OCI-LY3 (cell line): ENCODE data around the gene PSIP1.

Experiments
- H2AFZ ChIP-seq: fragments of 200-600, 300-600 bp; shearing (Covaris generic); 2 replicates; pipeline ENCODE4 v1.6.0; 2014; ENCODE audit warnings: antibody characterized with exemption, low read depth, low read length
- H3K27ac ChIP-seq: fragments of 200-600, 300-600 bp; sonication (generic); 2 replicates; pipeline ENCODE4 v1.5.1; 2014; ENCODE audit warnings: mild to moderate bottlenecking, low read length, moderate library complexity, mixed read lengths
- H3K27me3 ChIP-seq: fragments of 200-600, 300-600 bp; sonication (generic); 2 replicates; pipeline ENCODE4 v1.6.1; 2014; ENCODE audit warnings: low read depth, low read length, mixed read lengths
- H3K36me3 ChIP-seq: fragments of 200-600, 300-600 bp; sonication (generic); replicated peaks from 2 replicates; pipeline ENCODE3; 2014; ENCODE audit warnings: low read depth, low read length, mixed read lengths
- H3K4me1 ChIP-seq: fragments of 300-600, 200-600 bp; sonication (generic); 2 replicates; pipeline ENCODE4 v1.6.1; 2014; ENCODE audit warnings: low read length, mixed read lengths
- H3K4me2 ChIP-seq: fragments of 200-600, 300-600 bp; sonication (generic); 2 replicates; pipeline ENCODE4 v1.6.1; 2014; ENCODE audit warnings: low read length, mixed read lengths
- H3K4me3 ChIP-seq: fragments of 300-600, 200-600 bp; sonication (generic); 2 replicates; pipeline ENCODE4 v1.5.1; 2014; ENCODE audit warnings: antibody characterized with exemption, mild to moderate bottlenecking, low read length, moderate library complexity
- H3K79me2 ChIP-seq: fragments of 300-600, 200-600 bp; shearing (Covaris generic); 2 replicates; pipeline ENCODE4 v1.6.1; 2014; ENCODE audit warnings: mild to moderate bottlenecking, low read length, mixed read lengths
- H3K9ac ChIP-seq: fragments of 300-600, 200-600 bp; shearing (Covaris generic); 2 replicates; pipeline ENCODE4 v1.6.0; 2014; ENCODE audit warnings: mild to moderate bottlenecking, low read length, moderate library complexity
- H3K9me3 ChIP-seq: fragments of 200-600, 300-600 bp; shearing (Covaris generic); 2 replicates; pipeline ENCODE4 v1.6.1; 2014; ENCODE audit warnings: low read length, mixed read lengths; ENCODE audit not compliant: insufficient read depth
- H4K20me1 ChIP-seq: fragments of 200-600, 300-600 bp; sonication (generic); 2 replicates; pipeline ENCODE4 v1.6.1; 2016; ENCODE audit warnings: low read length, mixed read lengths; ENCODE audit not compliant: insufficient read depth
- CTCF ChIP-seq: fragments of 200-600, 300-600 bp; sonication (generic); IDR thresholded peaks from 2 replicates; pipeline ENCODE4 v1.5.1; 2014; ENCODE audit warnings: antibody characterized with exemption, low read length, low read depth
- EZH2phosphoT487 ChIP-seq: fragments of 200-600 bp; shearing (Covaris generic); IDR thresholded peaks from 2 replicates; pipeline ENCODE4 v1.6.1; 2018; ENCODE audit warnings: antibody characterized with exemption, mixed run types, low read depth

PSIP1 gene

GRCh38 chr9:15522130-15522755 is 11.5 kb upstream of the PSIP1 start:
- TF ChIP-seq CTCF (no peak), EZH2phosphoT487 (no peak)
- H4K20me1 ChIP-seq, result no peaks in the 10 kb centered on the region
- no peak overlapping the region for H3K4me3 ChIP-seq
- no peaks in the 10 kb centered on the region for H3K4me1 ChIP-seq
- H3K79me2 ChIP-seq, result no peaks in the 10 kb centered on the region
- no peak overlapping the region for H3K27ac ChIP-seq
- no peak overlapping the region for H3K4me2 ChIP-seq
- H3K36me3 ChIP-seq, result no peaks in the 10 kb centered on the region
- no peaks in the 10 kb centered on the region for H3K27me3 ChIP-seq
- no peaks in the 10 kb centered on the region for H3K9me3 ChIP-seq
- no peak overlapping the region for H3K9ac ChIP-seq
- H2AFZ ChIP-seq, result no peak overlapping the region

- H3K4me3 ChIP-seq, result no peak overlapping the region
- H3K9ac ChIP-seq, result no peak overlapping the region
- no peaks in the 10 kb centered on the region for H3K27me3 ChIP-seq
- H3K79me2 ChIP-seq, result no peaks in the 10 kb centered on the region
- no peak overlapping the region for H3K4me2 ChIP-seq
- no peak overlapping the region for H3K27ac ChIP-seq
- no peaks in the 10 kb centered on the region for H3K4me1 ChIP-seq
- H2AFZ ChIP-seq, result no peak overlapping the region
- H3K9me3 ChIP-seq, result no peaks in the 10 kb centered on the region
- TF ChIP-seq EZH2phosphoT487 (no peak), CTCF (no peak)
- H3K36me3 ChIP-seq, result no peaks in the 10 kb centered on the region
- no peaks in the 10 kb centered on the region for H4K20me1 ChIP-seq
Measured at GRCh38 chr9:15521254-15521653, 10.5 kb upstream of the PSIP1 start.

- H3K4me2 ChIP-seq, result no peak overlapping the region
- no peaks in the 10 kb centered on the region for H3K4me1 ChIP-seq
- no peak overlapping the region for H3K9ac ChIP-seq
- no peaks in the 10 kb centered on the region for H3K79me2 ChIP-seq
- no peaks in the 10 kb centered on the region for H3K27me3 ChIP-seq
- H3K27ac ChIP-seq, result no peak overlapping the region
- TF ChIP-seq CTCF (no peak), EZH2phosphoT487 (no peak)
- no peaks in the 10 kb centered on the region for H4K20me1 ChIP-seq
- no peak overlapping the region for H2AFZ ChIP-seq
- H3K36me3 ChIP-seq, result no peaks in the 10 kb centered on the region
- H3K9me3 ChIP-seq, result no peaks in the 10 kb centered on the region
- H3K4me3 ChIP-seq, result no peak overlapping the region
Measured at GRCh38 chr9:15519831-15520230, 9.1 kb upstream of the PSIP1 start.

DNA sequence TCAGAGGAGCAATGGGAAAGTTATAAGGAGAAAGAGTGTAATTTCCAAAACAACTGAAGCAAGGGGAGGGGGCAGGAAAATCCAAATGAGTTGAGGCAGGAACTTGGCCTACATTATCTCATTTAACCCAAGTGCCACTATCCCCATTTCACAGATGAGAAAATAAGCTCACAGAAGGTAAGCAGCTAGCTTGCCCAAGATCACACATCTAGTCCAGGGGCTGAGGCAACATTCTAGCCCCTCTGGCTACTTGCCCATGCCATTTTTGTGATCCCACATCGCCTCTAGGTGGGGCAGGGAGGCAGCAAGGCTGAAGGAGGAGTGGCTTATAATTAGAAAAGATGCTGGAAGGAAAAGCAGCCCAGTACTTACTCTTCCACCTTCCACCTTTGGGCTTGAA is 2.6 kb upstream of the PSIP1 start:
- Histone ChIP-seq H3K4me2 (no peak overlapping the region), H3K36me3 (peaks cover 11% of the 10 kb centered on the region), H3K9me3 (no peaks in the 10 kb centered on the region), H3K27me3 (no peaks in the 10 kb centered on the region), H2AFZ (no peak overlapping the region), H3K4me1 (peaks cover 21% of the 10 kb centered on the region), H4K20me1 (peaks cover 18% of the 10 kb centered on the region), H3K27ac (no peak overlapping the region), H3K9ac (no peak overlapping the region), H3K4me3 (no peak overlapping the region), H3K79me2 (peaks cover 24% of the 10 kb centered on the region)
- TF ChIP-seq EZH2phosphoT487, result no peak
- peak; percentile 26 for TF ChIP-seq CTCF
